Neuronal stem cell (in vitro differentiated cells): ENCODE measurements around the gene FAM25G.

Experiments used
- DNase-seq: peaks from one replicate; pipeline ENCODE4 v3.0.0-alpha.2; 2013; ENCODE audit warnings: low spot score
- H2AFZ ChIP-seq: one replicate; pipeline ENCODE4 v1.6.1; 2013; ENCODE audit warnings: mild to moderate bottlenecking, low read length, inconsistent platforms
- H2AK5ac ChIP-seq: 2 replicates; pipeline ENCODE4 v1.6.1; 2013; ENCODE audit warnings: low read depth, mild to moderate bottlenecking, inconsistent platforms, low read length, moderate library complexity, mixed read lengths
- H2BK120ac ChIP-seq: 2 replicates; pipeline ENCODE4 v1.6.1; 2013; ENCODE audit warnings: low read depth, mild to moderate bottlenecking, inconsistent platforms, low read length, moderate library complexity, mixed read lengths
- H2BK12ac ChIP-seq: one replicate; pipeline ENCODE4 v1.6.1; 2013; ENCODE audit warnings: low read length, inconsistent platforms
- H2BK15ac ChIP-seq: 2 replicates; pipeline ENCODE4 v1.6.1; 2013; ENCODE audit warnings: mild to moderate bottlenecking, low read length, inconsistent platforms, mixed read lengths
- H2BK5ac ChIP-seq: one replicate; pipeline ENCODE4 v1.6.1; 2013; ENCODE audit warnings: inconsistent platforms, mild to moderate bottlenecking, low read length, moderate library complexity
- H3K14ac ChIP-seq: one replicate; pipeline ENCODE4 v1.6.1; 2013; ENCODE audit warnings: low read length, inconsistent platforms
- H3K18ac ChIP-seq: 2 replicates; pipeline ENCODE4 v1.6.1; 2013; ENCODE audit warnings: low read length, inconsistent platforms
- H3K23ac ChIP-seq: 2 replicates; pipeline ENCODE4 v1.6.1; 2013; ENCODE audit warnings: low read depth, mild to moderate bottlenecking, mixed read lengths, low read length, inconsistent platforms; ENCODE audit not compliant: poor library complexity
- H3K27ac ChIP-seq: replicated peaks from 3 replicates; pipeline ENCODE4 v1.5.1; 2013; ENCODE audit warnings: low read length, inconsistent platforms
- H3K27me3 ChIP-seq, 3 experiments: 2 replicates each; pipeline ENCODE4 v1.6.1; 2013; ENCODE audit warnings: low read length in 3 of 3, mild to moderate bottlenecking in 2 of 3, inconsistent platforms in 1 of 3, low read depth in 1 of 3, mixed read lengths in 1 of 3, moderate library complexity in 1 of 3; ENCODE audit not compliant: control insufficient read depth in 3 of 3, insufficient read depth in 3 of 3
- H3K36me3 ChIP-seq, 2 donors: replicated peaks in 1 of 2; 2 replicates each; pipeline ENCODE4 v1.6.1; 2013; ENCODE audit warnings: low read length in 2 of 2; ENCODE audit not compliant: control insufficient read depth in 2 of 2, insufficient read depth in 2 of 2
- H3K4ac ChIP-seq: 2 replicates; pipeline ENCODE4 v1.6.1; 2013; ENCODE audit warnings: inconsistent platforms, mild to moderate bottlenecking, low read length, moderate library complexity
- H3K4me1 ChIP-seq, 2 donors: 1 replicate in 1 of 2; 2 replicates in 1 of 2; pipeline ENCODE4 v1.6.1; 2013; ENCODE audit warnings: low read length in 2 of 2, low read depth in 1 of 2; ENCODE audit not compliant: control insufficient read depth in 2 of 2, insufficient read depth in 1 of 2
- H3K4me2 ChIP-seq: one replicate; pipeline ENCODE4 v1.6.1; 2013; ENCODE audit warnings: mild to moderate bottlenecking, low read length, inconsistent platforms; ENCODE audit not compliant: insufficient read depth, poor library complexity, severe bottlenecking
- H3K4me3 ChIP-seq, 2 donors: 2 replicates each; pipeline ENCODE4 v1.5.1; 2013; ENCODE audit warnings: low read length in 2 of 2, mild to moderate bottlenecking in 2 of 2, inconsistent platforms in 1 of 2, moderate library complexity in 1 of 2
- H3K79me1 ChIP-seq: one replicate; pipeline ENCODE4 v1.6.1; 2013; ENCODE audit warnings: low read depth, mild to moderate bottlenecking, inconsistent platforms, low read length, moderate library complexity
- H3K9ac ChIP-seq: one replicate; pipeline ENCODE4 v1.6.1; 2013; ENCODE audit warnings: mild to moderate bottlenecking, low read depth, low read length, inconsistent platforms; ENCODE audit not compliant: poor library complexity
- H3K9me3 ChIP-seq, 2 donors: replicated peaks in 1 of 2; 2 replicates each; pipeline versions ENCODE3 to v1.6.1; 2013; ENCODE audit warnings: low read length in 2 of 2, mild to moderate bottlenecking in 2 of 2, inconsistent platforms in 1 of 2, low read depth in 1 of 2, mixed read lengths in 1 of 2, moderate library complexity in 1 of 2; ENCODE audit not compliant: control insufficient read depth in 2 of 2, insufficient read depth in 1 of 2
- H4K8ac ChIP-seq: one replicate; pipeline ENCODE4 v1.6.1; 2013; ENCODE audit warnings: low read depth, mild to moderate bottlenecking, inconsistent platforms, low read length, moderate library complexity
- H4K91ac ChIP-seq: one replicate; pipeline ENCODE4 v1.6.1; 2013; ENCODE audit warnings: low read length, low read depth, mild to moderate bottlenecking, inconsistent platforms; ENCODE audit not compliant: poor library complexity
- WGBS, 2 donors: extraction: QIAGEN DNeasy Blood & Tissue Kit; methylation state at CpG; one replicate each; pipeline ENCODE4 v1.1.7; 2013; ENCODE audit warnings: missing lambda C conversion rate in 2 of 2, mixed read lengths in 1 of 2; ENCODE audit not compliant: insufficient read length in 2 of 2, insufficient replicate concordance in 1 of 2; ENCODE audit errors: extremely low coverage in 2 of 2; 5-methylcytosine and 5-hydroxymethylcytosine counted together

Gene FAM25G

DNA sequence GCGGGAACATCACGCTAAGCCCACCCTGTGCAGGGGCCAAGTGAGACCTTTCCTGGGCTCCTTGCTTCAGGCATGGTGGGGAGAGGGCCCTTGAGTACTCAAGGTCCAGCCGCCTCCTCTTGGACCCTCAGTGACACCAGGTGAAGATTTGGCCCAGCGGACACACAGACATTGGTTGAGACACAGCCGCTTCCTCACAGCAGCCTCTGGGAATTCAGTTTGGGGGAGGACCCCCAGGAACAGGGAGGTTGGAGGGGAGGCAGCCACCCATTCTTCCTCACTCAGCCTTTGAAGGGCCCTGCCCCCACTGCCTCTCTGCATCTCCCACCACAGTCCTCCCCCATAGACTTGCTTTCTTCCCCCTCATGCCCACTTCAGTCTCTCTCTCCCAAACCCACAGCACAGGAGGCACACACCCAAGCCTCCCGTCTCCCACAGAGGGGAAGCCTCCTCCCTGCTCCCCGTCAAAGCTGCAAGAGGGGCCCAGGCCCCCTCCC, 39.5 kb downstream of the FAM25G start:
- no CpG with 5 or more reads among the region's 7 CpGs for WGBS, 2 donors
- H3K9ac ChIP-seq, result no peak overlapping the region
- DNase-seq, result no peak

DNA sequence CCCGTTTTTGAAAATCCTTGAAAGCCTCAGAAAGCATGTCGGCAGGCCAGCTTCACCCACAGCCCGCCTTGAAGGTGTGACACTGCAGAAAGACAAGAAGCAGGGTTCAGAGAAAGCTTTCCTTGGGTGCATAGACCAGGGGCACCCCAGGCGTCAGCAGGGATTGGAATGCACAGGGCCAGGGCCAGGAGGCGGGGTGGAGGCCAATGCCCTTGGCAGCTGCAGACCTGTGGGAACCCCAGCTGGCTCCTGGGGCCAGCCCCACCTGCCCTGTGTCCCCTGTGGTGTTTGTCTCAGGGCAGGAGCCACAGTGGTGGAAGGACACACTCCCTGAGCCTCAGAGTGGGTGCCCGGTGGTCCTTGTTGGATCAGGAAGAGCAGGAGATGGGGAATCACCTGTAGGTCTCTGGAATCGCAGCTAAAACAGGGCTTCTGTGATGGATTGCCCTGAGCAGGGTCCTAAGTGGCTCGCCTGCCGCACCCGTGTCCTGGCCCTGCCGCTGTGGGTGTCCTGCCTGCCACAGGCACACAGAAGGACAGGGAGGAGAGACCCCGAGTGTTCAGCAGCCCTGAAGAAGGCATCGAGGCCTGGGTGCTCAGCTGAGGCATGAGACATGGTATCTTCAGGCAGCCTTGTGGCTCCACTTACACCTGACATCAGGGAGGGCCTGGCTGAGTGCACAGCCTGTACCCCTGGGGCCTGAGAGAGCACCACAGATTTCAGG, 40.1 kb downstream of the FAM25G start:
- Histone ChIP-seq H3K27ac (no peak overlapping the region), H2AFZ (no peak overlapping the region), H3K18ac (peak overlapping the region; percentile 60), H3K4me2 (no peak overlapping the region), H2BK15ac (no peak overlapping the region), H3K79me1 (no peaks in the 10 kb centered on the region), H3K4me1 (peaks cover 0 to 6% of the 10 kb centered on the region in 2 donors), H3K14ac (no peak overlapping the region), H4K91ac (peak overlapping the region; percentile 14), H3K9ac (peak overlapping the region; percentile 12), H3K4me3 (no peak overlapping the region), H2BK12ac (no peak overlapping the region), H2BK120ac (no peak overlapping the region), H3K4ac (no peak overlapping the region), H3K9me3 (peaks cover 0 to 8% of the 10 kb centered on the region in 2 donors), H2AK5ac (peak overlapping the region; percentile 47), H4K8ac (no peak overlapping the region), H3K27me3 (peaks cover 0 to 40% (median 3%) of the 10 kb centered on the region in 3 experiments), H2BK5ac (no peak overlapping the region), H3K23ac (peak overlapping the region; percentile 19), H3K36me3 (no peaks in the 10 kb centered on the region)
- WGBS, 2 donors, result no CpG with 5 or more reads among the region's 13 CpGs
- no peak for DNase-seq

More for the DNA sequence above, 39.5 kb downstream of the FAM25G start:
- Histone ChIP-seq H3K23ac (peak overlapping the region; percentile 46), H3K4ac (no peak overlapping the region), H2BK5ac (no peak overlapping the region), H3K27ac (no peak overlapping the region), H3K4me3 (no peak overlapping the region), H3K4me1 (peaks cover 0 to 6% of the 10 kb centered on the region in 2 donors), H2BK120ac (no peak overlapping the region), H4K8ac (no peak overlapping the region), H3K27me3 (peaks cover 0 to 40% (median 3%) of the 10 kb centered on the region in 3 experiments), H2AK5ac (peak overlapping the region; percentile 47), H2BK15ac (peak overlapping the region; percentile 24), H3K18ac (peak overlapping the region; percentile 63), H2AFZ (no peak overlapping the region), H4K91ac (peak overlapping the region; percentile 14), H3K9me3 (peaks cover 0 to 6% of the 10 kb centered on the region in 2 donors), H3K14ac (no peak overlapping the region), H3K4me2 (no peak overlapping the region), H2BK12ac (no peak overlapping the region), H3K79me1 (no peaks in the 10 kb centered on the region), H3K36me3 (no peaks in the 10 kb centered on the region)

DNA sequence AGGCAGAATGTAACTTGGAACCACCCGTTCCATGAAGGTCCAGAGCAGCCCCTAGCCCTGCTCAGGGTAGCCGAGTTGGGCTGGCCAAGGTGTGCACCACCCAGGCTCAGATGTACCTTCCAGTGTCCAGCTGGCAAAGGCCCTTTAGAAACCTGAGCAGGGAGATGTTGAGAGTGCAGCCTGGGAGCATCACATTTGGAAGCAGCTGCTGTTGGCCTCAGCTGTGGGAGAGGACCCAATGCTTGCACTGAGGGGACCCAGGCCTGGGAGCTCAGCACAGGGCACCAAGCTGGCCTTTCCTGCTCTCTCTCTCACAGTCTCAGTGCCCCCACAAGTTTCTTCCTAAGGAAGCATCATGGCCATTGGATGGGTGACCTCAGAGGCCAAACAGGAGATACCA, 41.1 kb downstream of the FAM25G start:
- Histone ChIP-seq H3K4me3 (peak overlapping the region in 1 of 2 donors; percentile 18), H3K9ac (no peak overlapping the region), H3K4ac (no peak overlapping the region), H3K4me1 (peaks cover 0 to 4% of the 10 kb centered on the region in 2 donors), H3K4me2 (no peak overlapping the region), H4K91ac (no peak overlapping the region), H2BK12ac (no peak overlapping the region), H3K23ac (no peak overlapping the region), H2AFZ (no peak overlapping the region), H3K9me3 (peaks cover 0 to 11% of the 10 kb centered on the region in 2 donors), H2BK120ac (no peak overlapping the region), H2BK15ac (no peak overlapping the region), H3K18ac (no peak overlapping the region), H3K79me1 (no peaks in the 10 kb centered on the region), H3K27ac (no peak overlapping the region), H2AK5ac (no peak overlapping the region), H2BK5ac (no peak overlapping the region), H3K36me3 (no peaks in the 10 kb centered on the region), H3K27me3 (peaks cover 0 to 40% (median 3%) of the 10 kb centered on the region in 3 experiments), H3K14ac (no peak overlapping the region), H4K8ac (no peak overlapping the region)
- no peak for DNase-seq
- WGBS, 2 donors, result no CpG with 5 or more reads among the region's 2 CpGs

DNA sequence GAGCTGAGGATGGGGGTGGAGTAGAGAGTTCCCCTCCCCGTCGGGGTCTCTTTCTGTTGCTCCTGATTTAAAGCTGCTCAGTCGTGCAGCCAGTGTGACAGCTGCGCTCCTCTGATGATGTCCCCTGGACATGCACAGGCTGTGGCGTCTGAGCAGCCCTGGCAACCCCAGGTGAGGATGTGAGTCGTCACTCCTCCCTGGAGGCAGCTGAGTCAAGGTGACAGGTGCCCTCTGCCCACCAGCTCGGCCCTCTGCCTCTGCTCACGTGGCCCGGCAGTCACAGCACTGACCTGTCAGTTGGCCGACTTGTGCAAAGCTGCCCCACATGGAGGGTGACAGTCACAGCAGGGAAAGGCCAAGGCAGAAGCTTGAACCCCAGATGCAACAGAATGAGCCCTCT, 41.5 kb downstream of the FAM25G start:
- H3K4me1 ChIP-seq, result peaks cover 0 to 4% of the 10 kb centered on the region in 2 donors
- no peak overlapping the region for H4K91ac ChIP-seq
- H3K4ac ChIP-seq, result no peak overlapping the region
- no peak overlapping the region for H3K4me3 ChIP-seq
- no peak overlapping the region for H2BK12ac ChIP-seq
- H3K9ac ChIP-seq, result no peak overlapping the region
- H2AK5ac ChIP-seq, result no peak overlapping the region
- H2BK5ac ChIP-seq, result peak overlapping the region; percentile 8
- no peak overlapping the region for H2AFZ ChIP-seq
- DNase-seq, result no peak
- no peaks in the 10 kb centered on the region for H3K79me1 ChIP-seq
- WGBS, 2 donors, result no CpG with 5 or more reads among the region's 10 CpGs
- no peak overlapping the region for H3K14ac ChIP-seq
- peaks cover 0 to 11% of the 10 kb centered on the region in 2 donors for H3K9me3 ChIP-seq
- H4K8ac ChIP-seq, result no peak overlapping the region
- H3K27me3 ChIP-seq, result peaks cover 0 to 40% (median 3%) of the 10 kb centered on the region in 3 experiments
- no peak overlapping the region for H3K18ac ChIP-seq
- H3K23ac ChIP-seq, result no peak overlapping the region
- no peaks in the 10 kb centered on the region for H3K36me3 ChIP-seq
- no peak overlapping the region for H2BK15ac ChIP-seq
- no peak overlapping the region for H3K27ac ChIP-seq
- H3K4me2 ChIP-seq, result no peak overlapping the region
- H2BK120ac ChIP-seq, result no peak overlapping the region
